ENCODE measurements around the gene TEX29.

The TEX29 gene

DNA sequence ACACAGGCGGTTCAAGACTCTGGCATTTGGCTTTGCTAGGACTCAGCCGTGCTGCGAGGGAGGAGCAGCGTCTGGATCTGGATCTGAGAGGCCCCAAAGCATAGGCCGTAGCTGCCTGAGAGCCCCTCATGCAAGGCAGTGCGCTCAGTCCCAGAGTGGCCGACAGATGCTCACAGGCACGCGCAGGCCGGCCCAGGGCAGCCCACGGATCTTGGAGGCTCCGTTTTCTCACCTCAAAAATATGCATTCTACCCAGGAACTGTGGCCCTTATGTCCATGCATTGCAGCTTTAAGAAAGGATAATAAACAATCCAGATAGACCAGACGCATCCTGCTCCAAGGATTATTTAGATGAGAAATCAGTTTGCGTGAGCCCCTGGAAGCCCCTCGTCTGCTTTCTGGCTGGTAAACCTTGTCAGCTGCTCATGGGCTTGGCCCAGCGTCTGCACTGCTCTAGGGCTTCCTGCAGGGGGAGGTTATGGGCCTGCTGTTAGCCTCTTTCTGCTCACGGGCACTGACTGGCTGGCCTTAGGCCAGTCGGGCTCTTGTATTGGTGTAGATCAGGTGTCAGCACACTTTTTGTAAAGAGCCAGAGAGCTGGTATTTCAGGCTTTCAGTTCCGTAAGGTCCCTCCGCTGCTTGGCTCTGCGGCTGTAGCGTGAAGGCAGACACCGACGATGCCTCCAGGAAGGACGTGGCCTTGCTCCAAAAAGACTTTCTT lies 24.2 kb downstream of the TEX29 start:
- DNase-seq, result no peak

DNA sequence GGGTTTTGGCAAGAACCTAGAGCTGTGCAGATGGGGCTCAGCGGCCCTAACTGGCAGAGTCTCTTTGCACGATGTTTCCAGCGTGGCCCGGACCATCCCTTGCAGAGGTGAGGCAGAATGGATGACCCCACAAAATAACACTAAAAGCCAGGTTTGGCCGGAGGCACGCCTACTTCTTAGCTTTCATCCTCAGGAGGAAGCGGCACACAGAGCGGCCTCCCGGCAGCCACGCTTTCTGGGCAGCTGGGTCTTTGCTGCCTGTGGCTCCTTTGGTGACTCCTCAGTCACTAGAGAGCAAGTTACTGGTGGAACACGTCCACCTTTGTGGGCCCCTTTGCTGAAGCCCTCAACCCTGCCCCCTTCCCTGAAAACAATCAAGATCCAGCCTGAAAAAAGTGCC lies 25.2 kb downstream of the TEX29 start:
- DNase-seq, result no peak

DNA sequence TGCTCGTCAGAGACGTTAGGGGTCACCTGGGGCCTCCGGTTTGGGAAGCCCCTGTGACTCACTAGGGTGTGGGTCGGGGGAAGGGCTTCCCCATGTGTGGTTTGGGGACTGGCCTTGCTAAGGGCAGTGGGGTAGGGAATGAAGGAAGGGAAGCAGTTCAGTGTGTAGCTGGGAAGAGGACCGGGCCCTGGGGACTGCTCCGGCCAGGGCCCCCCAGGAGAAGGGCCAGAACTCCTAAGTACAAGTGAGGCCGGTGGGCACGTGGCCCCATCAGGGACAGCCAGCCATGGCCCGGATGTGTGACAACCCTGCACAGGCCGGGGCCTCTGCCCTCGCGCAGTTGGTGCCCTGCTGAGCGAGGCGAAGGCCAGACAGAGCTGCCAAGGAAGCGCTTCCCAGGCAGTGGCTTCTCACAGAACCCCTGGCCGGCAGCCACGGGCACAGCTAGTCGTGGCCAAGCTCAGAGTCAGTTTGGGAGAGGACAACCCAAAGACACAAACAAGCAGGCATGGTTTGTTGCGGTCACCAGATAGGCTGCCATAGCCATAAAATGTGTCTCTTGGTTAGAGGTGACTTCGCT lies 25.7 kb downstream of the TEX29 start:
- no peak for DNase-seq

DNA sequence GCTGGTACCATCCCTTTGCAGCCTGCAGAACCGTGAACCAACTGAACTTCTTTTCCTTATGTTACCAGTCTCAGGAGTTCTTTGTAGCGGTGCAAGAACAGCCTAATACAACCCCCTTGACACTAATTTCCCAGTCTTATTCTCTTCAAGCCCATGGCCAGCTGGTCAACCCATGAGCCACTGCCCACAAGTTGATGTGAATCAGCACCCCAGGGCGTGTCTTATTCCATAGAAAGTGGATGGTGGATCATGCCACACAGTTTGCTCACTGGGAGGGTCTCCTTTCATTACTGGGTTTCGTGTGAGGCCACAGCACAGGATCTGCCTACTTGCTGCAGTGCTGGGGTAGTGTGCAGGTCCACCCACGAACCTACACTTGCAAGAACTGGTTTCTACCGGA lies 27.0 kb downstream of the TEX29 start:
- no peak for DNase-seq

DNA sequence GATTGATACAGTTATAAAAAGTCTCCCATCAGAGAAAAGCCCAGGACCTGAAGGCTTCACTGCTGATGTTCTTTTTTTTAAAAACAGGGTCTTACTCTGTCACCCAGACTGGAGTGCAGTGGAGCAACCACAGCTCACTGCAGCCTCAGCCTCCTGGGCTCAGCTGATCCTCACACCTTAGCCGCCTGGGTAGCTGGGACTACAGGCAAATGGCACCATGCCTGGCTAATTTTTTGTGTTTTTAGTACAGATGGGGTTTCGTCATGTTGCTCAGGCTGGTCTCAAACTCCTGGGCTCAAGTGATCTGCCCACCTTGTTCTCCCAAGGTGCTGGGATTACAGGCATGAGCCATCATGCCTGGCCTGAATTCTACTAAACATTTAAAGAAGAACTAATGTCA lies 33.1 kb downstream of the TEX29 start:
- DNase-seq, result no peak

DNA sequence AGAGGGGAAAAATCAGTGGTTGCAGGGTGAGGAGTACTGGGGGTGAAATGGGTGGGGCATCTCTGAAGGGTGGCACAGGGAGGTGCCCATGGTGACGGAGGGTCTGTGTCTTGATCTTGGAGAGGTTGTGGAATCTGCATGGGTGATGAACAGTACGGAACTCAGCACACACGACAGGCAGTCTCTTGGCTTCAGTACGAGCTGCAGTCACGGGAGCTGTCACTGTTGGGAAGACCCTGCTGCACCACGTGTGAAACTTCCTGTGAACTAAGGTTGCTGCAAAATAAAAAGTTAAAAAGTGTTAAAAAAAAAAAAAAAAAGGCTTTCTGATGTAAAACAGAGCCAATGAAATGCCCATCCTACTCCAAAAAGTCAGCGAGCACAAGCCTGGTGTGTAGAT lies 34.3 kb downstream of the TEX29 start:
- DNase-seq, result no peak

DNA sequence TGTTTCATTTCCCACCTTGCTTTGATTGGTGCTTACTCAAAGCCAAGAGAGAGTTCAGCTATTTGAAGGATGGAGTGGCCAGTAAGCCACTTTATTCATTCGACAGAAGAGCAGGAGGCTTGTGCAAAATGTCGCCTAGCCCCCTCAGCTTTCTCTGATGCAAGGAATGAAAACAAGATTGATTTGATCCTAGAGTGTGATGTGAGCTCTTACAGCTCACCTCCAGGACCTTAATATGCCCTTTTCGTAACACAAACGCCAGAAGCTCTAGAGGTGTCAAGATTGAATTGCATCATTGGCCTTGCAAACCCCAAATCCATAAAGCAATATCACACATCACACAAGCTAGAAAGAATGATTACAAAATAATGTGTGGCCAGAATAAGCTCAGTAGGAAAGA lies 36.4 kb downstream of the TEX29 start:
- no peak for DNase-seq

DNA sequence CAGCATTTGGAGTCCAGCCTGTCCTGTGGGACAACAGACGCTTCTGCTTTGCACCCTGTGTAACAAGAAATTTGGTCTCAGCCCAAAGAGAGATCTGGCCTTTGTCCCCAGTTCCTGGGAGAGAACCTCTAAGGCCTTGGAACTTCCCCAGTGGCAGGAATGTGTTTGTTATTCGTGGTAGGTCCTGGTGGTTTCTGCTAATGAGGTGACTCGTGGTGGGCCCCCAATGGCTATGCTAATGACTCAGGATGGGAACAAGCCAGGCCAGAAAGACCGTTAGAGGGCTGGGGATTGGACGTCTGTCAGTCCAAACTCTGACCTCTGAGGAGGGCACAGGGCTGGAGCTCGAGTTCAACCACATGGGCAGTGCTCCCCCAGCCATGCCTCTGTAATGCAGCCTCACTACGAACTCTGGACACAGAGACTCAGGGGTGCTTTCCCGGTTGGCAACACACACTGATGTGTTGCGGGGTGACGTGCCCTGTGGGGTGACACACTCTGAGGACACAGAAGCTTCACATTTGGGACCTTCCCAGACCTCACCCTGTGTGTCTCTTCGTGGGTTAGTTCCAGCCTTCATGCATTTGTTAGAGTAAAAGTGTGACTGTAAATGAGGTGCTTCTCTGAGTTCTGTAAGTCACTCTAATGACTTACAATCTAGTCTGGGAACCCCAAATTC lies 38.9 kb downstream of the TEX29 start:
- no peak for DNase-seq

DNA sequence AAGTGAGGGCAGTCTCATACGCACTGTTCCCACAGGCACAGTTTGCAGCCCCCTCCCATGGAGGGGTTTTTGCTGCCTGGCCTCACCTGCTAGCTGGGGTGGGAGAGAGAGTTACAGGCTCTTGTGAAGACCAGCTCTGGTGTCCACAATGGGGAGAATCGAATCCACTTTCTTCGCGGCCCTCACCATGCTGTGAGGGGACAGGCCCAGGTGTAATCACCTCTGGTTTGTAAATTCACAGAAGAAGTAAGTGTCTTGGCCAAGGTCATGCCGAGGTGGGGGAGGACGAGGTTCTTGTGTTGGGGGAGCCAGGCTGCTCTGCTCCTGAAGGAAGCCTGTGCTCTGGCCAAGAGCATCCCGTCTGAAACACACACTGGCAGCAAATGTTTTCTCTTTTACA lies 39.5 kb downstream of the TEX29 start:
- no peak for DNase-seq

DNA sequence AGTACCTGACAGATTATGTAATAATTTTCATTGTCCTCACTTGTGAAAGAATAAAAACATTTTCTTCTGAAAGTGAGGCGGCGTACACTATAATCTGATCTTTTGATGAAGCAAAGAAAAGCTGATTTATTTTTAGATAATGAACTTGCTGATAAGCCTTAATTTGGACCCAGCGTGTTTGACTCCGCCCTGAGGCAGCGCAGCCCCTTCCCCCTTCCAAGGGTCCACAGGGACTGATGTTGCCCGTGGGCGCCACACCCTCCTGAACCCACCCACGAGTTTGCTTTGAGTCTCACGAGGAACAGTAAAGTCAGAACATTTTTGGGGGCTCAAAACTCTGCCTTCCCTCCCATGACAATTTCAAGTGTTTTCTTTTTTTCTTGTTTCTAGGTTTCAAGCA lies 40.0 kb downstream of the TEX29 start:
- DNase-seq, result no peak

DNA sequence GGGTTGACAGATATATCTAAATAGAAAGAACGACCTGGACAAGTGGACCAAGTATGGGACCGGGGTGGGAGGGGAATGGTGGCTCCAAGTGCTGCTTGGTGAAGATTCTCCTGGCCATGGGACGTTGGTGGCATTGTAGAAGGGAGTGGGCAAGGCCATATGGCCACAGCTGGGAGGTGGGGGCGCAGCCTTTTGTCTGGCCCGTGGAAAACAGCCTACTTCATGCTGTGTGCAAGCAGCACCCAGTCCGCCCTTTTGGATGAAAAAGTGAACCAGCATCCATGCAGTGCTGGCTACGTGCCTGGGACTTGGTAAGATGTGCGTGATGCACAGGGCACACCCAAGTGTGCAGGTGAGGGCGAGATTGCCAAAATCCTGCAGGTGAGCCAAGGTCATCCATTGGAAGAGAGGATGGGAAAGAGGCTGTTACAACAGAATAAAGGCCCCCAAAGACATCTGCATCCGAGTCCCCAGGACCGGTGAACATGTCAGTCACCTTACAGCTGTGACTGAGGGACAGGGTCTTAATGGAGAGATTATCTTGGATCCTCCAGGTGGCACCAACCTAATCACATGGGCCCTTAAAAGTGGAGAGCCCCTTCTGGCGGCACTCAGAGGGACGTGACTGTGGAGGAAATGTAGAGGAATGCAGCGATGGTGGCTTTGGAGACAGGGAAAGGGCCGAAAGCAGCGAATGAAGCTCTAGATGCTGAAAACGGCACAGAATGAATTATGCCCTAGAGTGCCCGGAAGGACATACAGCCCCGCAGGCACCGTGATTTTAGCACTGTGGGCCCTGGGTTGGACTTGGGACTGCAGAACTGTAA lies 40.8 kb downstream of the TEX29 start:
- DNase-seq, result no peak

DNA sequence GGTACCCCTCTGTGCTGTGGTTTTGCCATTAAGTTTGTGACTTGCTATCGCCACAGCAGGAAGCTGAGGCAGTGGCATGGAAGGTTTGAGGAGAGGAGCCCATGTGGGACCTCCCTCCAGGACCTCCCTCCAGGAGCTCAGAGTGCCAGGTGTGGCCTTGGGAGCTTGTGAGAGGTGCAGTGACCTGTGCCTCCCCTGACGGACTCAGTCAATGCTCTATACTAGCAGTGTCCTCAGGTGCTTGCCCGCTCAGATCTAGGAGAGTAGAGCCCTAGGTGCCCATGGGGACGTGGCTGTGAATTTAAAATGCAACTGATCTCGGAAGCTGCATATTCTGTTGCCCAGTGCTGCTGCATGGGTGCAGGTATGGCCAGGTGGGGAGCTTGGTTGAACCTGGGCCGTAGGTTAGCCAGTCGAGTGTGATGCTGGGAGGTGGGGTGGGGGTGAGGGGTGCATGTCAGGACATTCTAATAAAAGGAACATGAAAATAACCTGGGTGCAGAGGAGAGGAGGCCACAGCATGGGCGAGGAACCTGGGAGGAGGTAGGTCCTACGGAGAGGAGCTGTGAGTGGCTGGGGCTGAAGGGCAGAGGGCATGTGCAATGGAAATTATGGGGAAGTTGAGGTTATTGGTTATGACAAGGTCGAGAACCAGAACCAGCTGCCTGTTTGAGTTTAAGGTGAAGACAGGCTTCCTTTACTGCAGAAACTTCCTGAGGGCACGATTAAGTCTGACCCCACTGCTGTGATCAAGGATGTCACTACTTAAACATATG lies 41.6 kb downstream of the TEX29 start:
- DNase-seq, result no peak

DNA sequence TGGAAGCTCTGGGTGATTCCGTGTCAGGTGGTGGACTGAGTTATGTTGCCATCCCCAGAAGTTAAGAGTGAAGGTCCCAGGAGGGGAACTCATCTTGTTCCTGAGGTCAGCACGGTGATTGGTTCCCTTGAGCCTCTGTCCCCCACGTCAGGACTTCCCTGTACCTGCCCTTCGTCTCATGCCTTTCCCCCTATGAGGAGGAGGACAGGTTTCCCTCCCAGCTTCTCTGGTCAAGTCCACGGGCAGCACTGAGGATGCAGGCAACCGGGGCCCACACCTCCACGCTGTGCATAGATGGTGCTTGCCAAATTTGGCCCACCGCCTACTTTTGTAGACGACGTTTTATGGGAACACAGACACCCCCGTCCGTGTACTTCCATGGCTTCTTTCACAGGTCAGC lies 42.7 kb downstream of the TEX29 start:
- DNase-seq, result no peak

DNA sequence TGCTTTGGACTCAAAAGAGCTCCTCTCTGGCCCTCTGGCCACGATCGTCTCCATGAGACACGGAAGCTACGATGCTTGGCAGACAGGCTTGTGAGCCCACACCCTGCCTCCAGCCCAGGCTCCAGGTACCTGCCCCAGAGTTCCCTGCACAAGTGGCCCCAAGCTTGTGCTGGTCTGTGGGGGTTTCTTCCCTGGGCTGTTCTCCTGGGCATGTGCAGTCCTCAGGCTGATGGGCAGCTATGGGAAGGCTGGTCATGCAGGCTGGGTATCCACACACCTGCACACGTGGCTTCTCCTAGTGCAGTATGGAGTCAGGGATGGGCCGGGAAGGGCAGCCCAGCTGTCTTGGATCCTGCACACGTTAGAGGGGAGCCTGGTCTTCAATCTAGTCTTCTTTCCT lies 43.1 kb downstream of the TEX29 start:
- DNase-seq, result no peak

DNA sequence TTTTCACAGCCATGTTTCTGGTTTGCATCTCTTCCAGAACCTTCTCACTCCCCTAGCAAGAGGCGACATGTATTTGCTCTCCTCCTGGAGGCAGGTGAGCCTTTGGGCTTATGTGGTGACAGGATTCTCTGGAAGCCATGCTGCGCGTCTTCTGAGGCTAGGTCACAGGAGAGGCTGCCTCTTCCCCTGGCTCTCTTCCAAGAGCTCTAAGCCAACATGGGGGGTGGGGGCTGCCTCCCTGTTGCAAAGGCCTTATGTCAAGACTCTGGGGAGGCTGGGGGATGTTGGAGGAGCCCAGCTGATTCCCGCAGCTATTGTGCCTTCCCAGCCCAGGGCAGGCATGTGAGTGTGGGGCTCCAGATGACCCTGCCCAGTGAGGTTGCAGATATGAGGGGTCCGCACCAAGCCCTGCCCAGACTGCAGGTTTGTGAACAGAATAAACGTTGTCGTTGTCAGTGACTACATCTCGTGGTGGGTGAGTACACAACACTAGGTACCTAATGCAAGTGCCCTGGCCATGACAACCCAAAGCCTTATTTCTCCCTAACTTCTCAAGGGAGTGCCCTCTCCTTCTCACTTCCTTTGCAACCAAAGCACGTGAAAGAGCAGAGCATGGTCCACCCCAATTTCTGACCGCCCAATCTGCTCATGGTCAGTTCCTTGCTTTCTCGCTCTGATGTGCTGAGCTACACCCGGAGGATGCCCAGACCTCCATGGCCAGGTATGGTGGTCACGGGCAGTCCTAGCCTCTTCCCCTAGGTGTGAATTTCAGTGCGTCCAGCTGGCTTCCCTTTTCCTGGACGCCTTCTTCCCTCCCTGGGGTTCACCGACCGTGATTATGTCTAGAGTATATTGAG lies 44.9 kb downstream of the TEX29 start:
- DNase-seq, result no peak

DNA sequence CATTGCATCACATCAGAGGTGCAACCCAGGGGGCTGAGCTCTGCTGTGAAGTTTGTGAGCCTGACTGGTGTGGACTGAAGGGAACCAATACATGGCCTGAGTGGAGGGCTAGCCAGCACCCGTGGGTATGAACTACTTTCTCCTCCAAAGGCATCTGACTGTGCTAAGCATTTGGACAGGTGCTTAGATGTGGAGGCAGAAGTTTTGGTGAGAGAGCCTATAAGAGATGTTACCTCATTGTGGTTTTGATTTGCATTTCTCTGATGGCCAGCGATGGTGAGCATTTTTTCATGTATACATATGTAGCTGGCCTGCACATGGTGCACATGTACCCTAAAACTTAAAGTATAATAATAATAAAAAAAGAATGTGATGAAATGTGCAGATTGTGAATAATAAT lies 46.9 kb downstream of the TEX29 start:
- no peak for DNase-seq

DNA sequence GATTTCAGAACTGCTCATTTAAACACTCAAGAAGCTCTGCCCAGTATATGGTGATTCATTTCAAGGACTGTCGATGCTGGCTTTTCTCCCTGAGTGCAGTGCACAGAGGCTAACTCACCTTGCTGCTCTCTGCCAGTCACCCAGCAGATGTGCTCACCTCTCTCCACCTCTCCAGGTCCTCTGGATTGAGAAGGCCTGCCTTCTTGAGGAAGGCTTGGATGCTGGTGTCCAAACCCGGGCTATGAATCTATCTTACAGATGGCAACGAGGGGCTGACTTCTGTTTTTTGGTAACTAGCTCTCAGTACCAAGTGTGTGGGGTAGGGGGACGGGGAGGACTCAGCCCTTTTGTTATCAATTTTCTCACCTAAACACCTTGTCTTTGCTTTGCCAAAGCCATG lies 47.6 kb downstream of the TEX29 start:
- DNase-seq, result no peak

DNA sequence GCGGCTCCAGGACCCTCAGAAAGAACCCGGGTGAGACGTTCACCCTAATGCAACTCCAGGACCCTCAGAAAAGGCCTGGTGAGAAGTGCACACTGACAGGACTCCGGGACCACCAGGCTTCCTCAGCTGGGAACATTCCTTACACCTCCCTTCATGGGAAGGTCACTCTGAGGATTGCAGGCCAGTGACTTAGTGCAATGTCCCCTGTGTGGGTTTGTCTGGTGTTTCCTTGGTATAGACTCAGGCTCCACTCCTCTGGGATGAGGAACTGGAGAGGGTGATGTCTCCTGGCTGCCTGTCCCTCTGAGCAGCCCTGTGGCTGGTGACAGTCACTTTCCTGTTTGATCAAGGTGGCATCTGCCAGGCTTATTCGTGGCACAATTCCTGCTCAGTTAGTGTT lies 49.7 kb downstream of the TEX29 start:
- DNase-seq, result no peak

DNA sequence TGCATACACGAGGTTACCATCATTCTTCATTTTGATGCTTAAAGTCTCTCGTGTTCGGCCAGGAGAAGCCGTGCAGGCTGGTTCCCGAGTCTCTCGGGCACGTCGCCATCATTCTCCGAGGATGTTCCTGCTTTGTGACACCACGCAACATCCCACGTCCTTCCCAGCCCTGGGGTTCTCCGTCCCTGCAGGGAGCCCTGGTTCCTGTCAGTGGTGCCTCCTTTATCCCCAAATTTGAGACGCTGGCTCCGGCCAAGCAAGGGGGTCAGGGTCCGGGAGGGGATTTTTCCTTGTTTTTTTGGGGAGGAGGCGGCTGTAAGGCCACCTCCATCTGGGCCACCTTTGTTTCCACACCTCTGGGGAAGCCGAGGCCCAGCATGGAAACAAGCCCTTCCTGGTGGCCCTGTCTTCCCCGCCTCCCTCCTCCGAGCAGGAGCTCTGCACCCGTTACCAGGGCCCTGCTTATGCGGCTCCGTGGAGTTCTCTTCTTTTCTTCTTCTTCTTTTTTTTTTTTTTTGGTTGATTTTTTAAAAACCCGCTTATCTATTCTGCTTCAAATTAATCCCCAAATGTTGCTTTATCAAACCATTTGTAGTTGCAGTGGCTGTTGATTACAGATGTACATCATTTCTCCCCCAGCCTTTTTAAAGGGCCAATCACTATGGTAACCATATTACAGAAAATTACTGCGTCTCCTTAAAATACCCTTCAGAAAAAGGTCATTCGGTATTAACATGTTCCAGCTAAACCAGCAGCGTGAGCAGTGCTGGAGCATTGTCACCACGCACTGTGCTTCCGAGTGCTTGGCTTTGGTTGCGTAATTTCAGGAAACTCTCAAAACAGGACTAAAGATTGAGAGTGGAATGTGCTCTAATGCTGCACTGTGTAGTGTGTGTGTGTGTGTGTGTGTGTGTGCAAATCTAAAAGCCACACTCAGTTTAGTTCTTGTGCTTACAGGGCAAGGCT lies 50.4 kb downstream of the TEX29 start:
- DNase-seq, result no peak

DNA sequence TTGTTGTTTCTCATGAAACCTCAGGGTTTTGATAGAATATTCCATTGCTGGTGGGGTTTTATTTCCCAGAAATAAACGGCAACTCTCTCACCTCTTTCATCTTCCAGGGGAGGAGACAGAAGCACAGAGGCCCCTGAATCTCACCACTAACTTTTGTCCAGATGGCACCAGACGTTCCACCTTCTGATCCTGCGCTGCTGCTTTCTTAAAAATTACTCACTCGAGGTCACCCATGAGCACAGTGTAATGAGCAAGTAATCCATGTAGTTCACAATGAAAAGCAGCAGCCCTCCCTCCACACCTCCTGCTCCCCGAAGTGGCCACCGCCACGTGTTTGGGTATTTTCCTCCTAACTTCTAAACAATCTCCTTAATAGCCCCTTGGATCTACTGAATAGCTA lies 51.3 kb downstream of the TEX29 start:
- no peak for DNase-seq

Measured in T-helper 9 cell (primary cell).